K562 (cell line): Measurements from ENCODE around the gene PEX5. TPM values are rescaled to one million over a fixed set of nuclear protein-coding genes. Genes with fewer than 3 reads are reported as not detected.

ENCODE experiments used
- ATAC-seq: fragments of 200-7000 bp; cut with Tn5 transposase; 3 replicates; pipeline ENCODE4 v1.9.1; 2020; ENCODE audit warnings: moderate library complexity
- BruUV-seq: library from RNA; stranded (reverse); fragments of 400-500 nt; replicated peaks from 2 replicates; lab custom pipeline; 2021; lab: Mats Ljungman, UMichigan
- CTCF ChIA-PET: fragments of 300-600 bp; formaldehyde crosslinking; extraction: SDS; loops from one replicate; lab custom pipeline; 2021; ENCODE audit warnings: low intra/inter-chr PET ratio; lab: Yijun Ruan, JAX
- POLR2A ChIA-PET: fragments of 300-600, 350-650 bp; sonication (Branson Sonifier 250); formaldehyde crosslinking; extraction: SDS; loops from one replicate; lab custom pipeline; 2021; ENCODE audit warnings: antibody characterized with exemption, inconsistent platforms; lab: Yijun Ruan, JAX
- DNase-seq, 4 experiments: peaks; one replicate each; pipeline versions ENCODE4 v3.0.0 to v3.0.0-alpha.2; 2011 to 2018; ENCODE audit warnings: low spot score in 3 of 4, mixed read lengths in 3 of 4; ENCODE audit errors: extremely low read depth in 1 of 4
- FAIRE-seq: peaks from 2 replicates; lab custom pipeline; 2011; peaks lifted over from hg19 to GRCh38; lab: Jason Lieb, UNC
- H2AFZ ChIP-seq: 2 replicates; pipeline ENCODE4 v1.6.0; 2011; ENCODE audit warnings: low read depth, low read length, control low read depth, inconsistent platforms
- H3K27ac ChIP-seq: fragments of 200-600 bp; 3 replicates; pipeline ENCODE4 v1.8.0; 2011; ENCODE audit warnings: low read depth, mild to moderate bottlenecking, control low read depth, inconsistent platforms, low read length, moderate library complexity, mixed read lengths; ENCODE audit errors: extremely low read depth
- H3K27me3 ChIP-seq, 2 experiments: fragments of 300-600 bp in 1 of 2; 2 replicates in 1 of 2; 3 replicates in 1 of 2; pipeline versions ENCODE4 v1.6.0 to v1.8.0; 2011; ENCODE audit warnings: inconsistent platforms in 2 of 2, low read length in 2 of 2, mild to moderate bottlenecking in 1 of 2, mixed read lengths in 1 of 2, moderate library complexity in 1 of 2; ENCODE audit not compliant: control insufficient read depth in 2 of 2, insufficient read depth in 2 of 2
- H3K36me3 ChIP-seq: fragments of 300-600 bp; 3 replicates; pipeline ENCODE4 v1.8.0; 2011; ENCODE audit warnings: mild to moderate bottlenecking, low read length, inconsistent platforms; ENCODE audit not compliant: control insufficient read depth, insufficient read depth
- H3K4me1 ChIP-seq, 2 experiments: fragments of 200-600 bp in 1 of 2; replicated peaks in 1 of 2; 2 replicates in 1 of 2; 3 replicates in 1 of 2; pipeline versions ENCODE4 v1.5.1 to v1.8.0; 2011; ENCODE audit warnings: inconsistent platforms in 2 of 2, low read length in 2 of 2, mild to moderate bottlenecking in 1 of 2, mixed read lengths in 1 of 2, moderate library complexity in 1 of 2; ENCODE audit not compliant: control insufficient read depth in 2 of 2, insufficient read depth in 2 of 2
- H3K4me2 ChIP-seq: 2 replicates; pipeline ENCODE4 v1.6.1; 2011; ENCODE audit warnings: low read length, control low read depth, inconsistent platforms, mixed read lengths; ENCODE audit not compliant: insufficient read depth
- H3K4me3 ChIP-seq: fragments of 200-600 bp; sonication (generic), shearing (Covaris generic); 2 replicates; pipeline ENCODE4 v1.5.1; 2016; ENCODE audit warnings: control low read depth, inconsistent platforms
- H3K79me2 ChIP-seq: fragments of 200-600 bp; 3 replicates; pipeline ENCODE4 v1.8.0; 2011; ENCODE audit warnings: low read length, inconsistent platforms; ENCODE audit not compliant: control insufficient read depth, insufficient read depth
- H3K9ac ChIP-seq, 2 experiments: 2 replicates each; pipeline versions ENCODE4 v1.6.0 to v1.6.1; 2011; ENCODE audit warnings: low read depth in 2 of 2, low read length in 2 of 2, control low read depth in 1 of 2, inconsistent platforms in 1 of 2, mild to moderate bottlenecking in 1 of 2, mixed read lengths in 1 of 2; ENCODE audit not compliant: insufficient read depth in 1 of 2
- H3K9me1 ChIP-seq: one replicate; pipeline ENCODE4 v1.6.0; 2011; ENCODE audit warnings: inconsistent platforms, mild to moderate bottlenecking, low read length, moderate library complexity; ENCODE audit not compliant: control insufficient read depth, insufficient read depth
- H3K9me3 ChIP-seq: replicated peaks from 2 replicates; pipeline ENCODE4 v1.5.1; 2011; ENCODE audit warnings: low read depth, low read length, inconsistent platforms; ENCODE audit not compliant: control insufficient read depth, insufficient read depth
- H4K20me1 ChIP-seq: replicated peaks from 2 replicates; pipeline ENCODE4 v1.6.1; 2011; ENCODE audit warnings: low read length, inconsistent platforms, mixed read lengths; ENCODE audit not compliant: control insufficient read depth, insufficient read depth
- ARHGAP35 ChIP-seq: fragments of 450-650 bp; IDR thresholded peaks from 2 replicates; pipeline ENCODE4 v1.6.1; 2018; ENCODE audit not compliant: partially characterized antibody
- MECOM ChIP-seq: fragments of 250-450 bp; sonication (Bioruptor Pico); IDR thresholded peaks from 2 replicates; pipeline ENCODE4 v1.8.0; 2022; ENCODE audit warnings: inconsistent platforms
- RNF219 ChIP-seq: fragments of 250-450 bp; sonication (Bioruptor Pico); IDR thresholded peaks from 2 replicates; pipeline ENCODE4 v1.5.0; 2022; ENCODE audit warnings: mild to moderate bottlenecking
- TARDBP ChIP-seq: fragments of 450-650 bp; IDR thresholded peaks from 2 replicates; pipeline ENCODE4 v1.6.1; 2016
- ZFX ChIP-seq: sonication (generic); formaldehyde crosslinking; IDR thresholded peaks from 2 replicates; pipeline ENCODE4 v1.8.0; 2022; ENCODE audit warnings: mild to moderate bottlenecking, missing genetic modification reagents, moderate library complexity
- ZNF41 ChIP-seq: fragments of 250-450 bp; sonication (Bioruptor Pico); conservative IDR thresholded peaks from 2 replicates; pipeline ENCODE4 v1.4.0; 2020; ENCODE audit warnings: mild to moderate bottlenecking
- WGBS: fragments of 100-300 bp; shearing (Covaris generic); methylation state at CpG from one replicate; pipeline ENCODE4 v1.1.6; 2016; ENCODE audit warnings: low coverage, mixed read lengths; ENCODE audit not compliant: insufficient coverage; ENCODE audit errors: missing lambda C conversion rate; 5-methylcytosine and 5-hydroxymethylcytosine counted together
- in situ Hi-C: fragments of 300-500 bp; cut with MboI; formaldehyde crosslinking; loops from 4 replicates; pipeline ENCODE4 v1.15.0; 2018; ENCODE audit warnings: inconsistent platforms, mixed read lengths
- intact Hi-C: fragments of 100-400 bp; cut with micrococcal nuclease; formaldehyde crosslinking; loops from 2 replicates; pipeline ENCODE4 v1.14.2; 2022
- polyA plus RNA-seq, 8 experiments: library from polyadenylated mRNA; depleted of rRNA in 4 of 8; stranded (reverse) in 5 of 8; unstranded in 3 of 8; fragments of >200 nt; fragmentation: Nextera tagmentation in 2 of 8; fragmentation: Illumina TruSeq in 1 of 8; extraction: Ambion mirVana in 2 of 8; extraction: Trizol in 1 of 8; gene quantifications; 2 replicates each; pipeline versions ENCODE4 v1.2.1 to v1.2.3, GENCODE V29; 2011 to 2014; ENCODE audit warnings: inconsistent platforms in 1 of 8, missing spikeins in 1 of 8
- total RNA-seq, 7 experiments: library from RNA; depleted of rRNA in 6 of 7; stranded (reverse); fragments of >200 nt in 6 of 7; fragmentation: Illumina TruSeq in 2 of 7; extraction: Trizol in 2 of 7; gene quantifications; 2 replicates each; pipeline versions ENCODE4 v1.2.1 to v1.2.3, GENCODE V29; 2011 to 2021; ENCODE audit warnings: low replicate concordance in 1 of 7

The PEX5 gene
- total and polyA plus RNA-seq, 9 of the 15 experiments (the other 6 are each of a cell fraction or from before 2014, with no cell fraction given): 1.4 to 26.1 (median 14.0) TPM

- Histone ChIP-seq H3K4me3 (no peak overlapping the region), H3K36me3 (peaks cover 22% of the 10 kb centered on the region; the same call in 2 of the 3 replicates), H3K9me1 (no peaks in the 10 kb centered on the region), H3K9ac (no peak overlapping the region), H2AFZ (no peak overlapping the region), H3K9me3 (no peaks in the 10 kb centered on the region), H3K79me2 (no peaks in the 10 kb centered on the region), H4K20me1 (no peaks in the 10 kb centered on the region), H3K27me3 (no peaks in the 10 kb centered on the region), H3K4me2 (no peak overlapping the region), H3K4me1 (peaks cover 7 to 10% of the 10 kb centered on the region in 2 experiments; a peak in 3 of 5 replicates), H3K27ac (no peak overlapping the region)
- CTCF ChIA-PET: interaction anchor here (0.7 to 1.4 kb wide), 3 partner anchors 47 to 497 kb away, joined by 3 to 6 read pairs (median 4); no protein-coding TSS in a partner anchor
- intact Hi-C loops (loop anchor here (1.0 kb wide), 1 partner anchor 47 kb away; no protein-coding TSS in a partner anchor), in situ Hi-C loops (no loop called here)
- WGBS: 60% methylated on average over 7 of the region's 7 CpGs
- DNase-seq: no peak
- FAIRE-seq: no peak
- POLR2A ChIA-PET: interaction anchor here (0.5 kb wide), 2 partner anchors 13 to 273 kb away, joined by 3 read pairs; partner anchors contain the start of gene RBP5
- ATAC-seq: no peak
- TF ChIP-seq MECOM (CRISPR knock-in tag) (no peak), ARHGAP35 (no peak), TARDBP (no peak), ZFX (CRISPR knock-in tag) (no peak), RNF219 (CRISPR knock-in tag) (no peak), ZNF41 (CRISPR knock-in tag) (no peak)
- no TSS peak for BruUV-seq
Measured at GRCh38 chr12:7141351-7142005, 48.0 kb upstream of the PEX5 start.
